OCI-LY7 (cell line): ENCODE measurements around the gene ARV1. TPM values are rescaled to one million over a fixed set of nuclear protein-coding genes. Genes with fewer than 3 reads are reported as not detected.
"Not testable (repeated sequence)": the region's sequence is repeated elsewhere in the genome, so short reads cannot be mapped to it uniquely, and the experiment has no call there.

Experiments used
- BruUV-seq: library from RNA; stranded (reverse); fragments of 400-500 nt; replicated peaks from 2 replicates; lab custom pipeline; 2021; lab: Mats Ljungman, UMichigan
- CTCF ChIA-PET: fragments of 300-600 bp; sonication (Branson Sonifier 250); formaldehyde crosslinking; loops from one replicate; lab custom pipeline; 2022; ENCODE audit warnings: antibody characterized with exemption; ENCODE audit not compliant: unreplicated experiment; lab: Charles Lee
- POLR2A ChIA-PET: fragments of 300-600 bp; sonication (Branson Sonifier 250); formaldehyde crosslinking; loops from one replicate; lab custom pipeline; 2022; ENCODE audit warnings: antibody characterized with exemption; lab: Charles Lee
- DNase-seq: peaks from one replicate; pipeline ENCODE4 v3.0.0-alpha.2; 2015; ENCODE audit warnings: low spot score
- H2AFZ ChIP-seq: fragments of 200-600 bp; sonication (generic), shearing (Covaris generic); 2 replicates; pipeline ENCODE4 v1.6.1; 2014; ENCODE audit warnings: mild to moderate bottlenecking, antibody characterized with exemption, low read length, moderate library complexity
- H3K27ac ChIP-seq: fragments of 200-600 bp; sonication (generic); 2 replicates; pipeline ENCODE4 v1.5.1; 2014; ENCODE audit warnings: mixed run types, low read depth, mild to moderate bottlenecking, moderate library complexity, low read length, inconsistent platforms; ENCODE audit not compliant: poor library complexity, severe bottlenecking
- H3K36me3 ChIP-seq: fragments of 200-600 bp; sonication (generic); 2 replicates; pipeline ENCODE4 v1.6.1; 2014; ENCODE audit warnings: mild to moderate bottlenecking, antibody characterized with exemption, low read length, moderate library complexity, mixed read lengths; ENCODE audit not compliant: insufficient read depth
- H3K4me1 ChIP-seq: fragments of 200-600 bp; sonication (generic); 2 replicates; pipeline ENCODE4 v1.5.1; 2014; ENCODE audit warnings: mild to moderate bottlenecking, low read length; ENCODE audit not compliant: insufficient read depth, poor library complexity, severe bottlenecking
- H3K4me2 ChIP-seq: fragments of 200-600 bp; sonication (generic); 2 replicates; pipeline ENCODE4 v1.6.1; 2014; ENCODE audit warnings: mild to moderate bottlenecking, low read length
- H3K4me3 ChIP-seq: fragments of 200-600 bp; sonication (generic); 2 replicates; pipeline ENCODE4 v1.5.1; 2014; ENCODE audit warnings: mild to moderate bottlenecking, low read depth, low read length; ENCODE audit not compliant: poor library complexity, severe bottlenecking
- H3K79me2 ChIP-seq: fragments of 200-600 bp; sonication (generic); 2 replicates; pipeline ENCODE4 v1.6.1; 2016; ENCODE audit warnings: low read depth, mild to moderate bottlenecking, low read length, moderate library complexity, mixed read lengths; ENCODE audit not compliant: insufficient read depth
- H3K9me2 ChIP-seq: fragments of 200-600 bp; sonication (generic); 2 replicates; pipeline ENCODE4 v1.6.1; 2016; ENCODE audit warnings: mild to moderate bottlenecking, low read length, mixed read lengths; ENCODE audit not compliant: insufficient read depth
- H3K9me3 ChIP-seq: fragments of 200-600 bp; sonication (generic); 2 replicates; pipeline ENCODE4 v1.6.1; 2014; ENCODE audit warnings: mild to moderate bottlenecking, mixed run types, low read length, mixed read lengths
- H4K20me1 ChIP-seq: fragments of 200-600 bp; sonication (generic); 2 replicates; pipeline ENCODE4 v1.6.1; 2014; ENCODE audit warnings: mild to moderate bottlenecking, antibody characterized with exemption, low read length, moderate library complexity, mixed read lengths; ENCODE audit not compliant: insufficient read depth
- CTCF ChIP-seq: fragments of 200-600 bp; sonication (generic); conservative IDR thresholded peaks from 2 replicates; pipeline ENCODE4 v1.5.1; 2014; ENCODE audit warnings: mild to moderate bottlenecking, antibody characterized with exemption, low read length, moderate library complexity, mixed read lengths
- EZH2phosphoT487 ChIP-seq: fragments of 200-600 bp; sonication (generic); IDR thresholded peaks from 2 replicates; pipeline ENCODE4 v1.6.1; 2018; ENCODE audit warnings: low read depth, borderline replicate concordance, mild to moderate bottlenecking, mixed run types, antibody characterized with exemption, low read length, moderate library complexity, mixed read lengths
- intact Hi-C: fragments of 100-400 bp; cut with micrococcal nuclease; formaldehyde crosslinking; loops from one replicate; pipeline ENCODE4 v1.10.0; 2022; ENCODE audit not compliant: unreplicated experiment
- total RNA-seq, 2 experiments: library from RNA; depleted of rRNA in 1 of 2; stranded (reverse); fragments of >200 nt in 1 of 2; shearing (Covaris generic) in 1 of 2; gene quantifications; 2 replicates each; pipeline ENCODE4 v1.2.3, GENCODE V29; 2014 to 2022

ARV1 gene
- total RNA-seq, 2 experiments from 2014 or later = 15.1 to 21.2 TPM

DNA sequence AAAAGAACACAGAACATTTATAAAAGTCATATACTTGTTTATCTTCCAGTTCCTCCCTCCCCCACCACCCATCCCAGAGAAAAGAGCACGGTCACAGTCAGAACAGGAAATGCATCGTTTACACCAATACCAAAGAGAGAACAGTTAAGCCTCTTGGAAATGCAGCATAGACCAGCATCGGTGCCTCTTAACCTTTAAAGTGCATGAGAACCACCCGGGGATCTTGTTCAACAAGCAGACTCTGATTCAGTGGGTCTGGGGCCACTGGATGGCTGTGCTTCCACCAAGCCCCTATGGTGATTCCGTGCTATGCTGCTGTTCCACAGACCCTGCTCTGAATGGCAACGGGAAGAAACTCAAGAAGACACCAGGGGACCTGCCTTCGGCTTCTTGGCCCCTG, 41.9 kb downstream of the ARV1 start:
- H3K27ac ChIP-seq = no peak overlapping the region
- TF ChIP-seq EZH2phosphoT487 = no peak
- TF ChIP-seq CTCF = no peak
- no peaks in the 10 kb centered on the region for H4K20me1 ChIP-seq
- intact Hi-C loops = no loop called here
- no peak overlapping the region for H3K4me3 ChIP-seq
- H3K4me2 ChIP-seq = no peak overlapping the region
- no TSS peak for BruUV-seq
- H2AFZ ChIP-seq = no peak overlapping the region
- ChIA-PET POLR2A (no interaction called here), CTCF (no interaction called here)
- no peaks in the 10 kb centered on the region for H3K9me3 ChIP-seq
- H3K4me1 ChIP-seq = no peaks in the 10 kb centered on the region
- no peaks in the 10 kb centered on the region for H3K36me3 ChIP-seq
- no peaks in the 10 kb centered on the region for H3K79me2 ChIP-seq
- H3K9me2 ChIP-seq = no peaks in the 10 kb centered on the region
- no peak for DNase-seq

- ChIA-PET CTCF (no interaction called here), POLR2A (no interaction called here)
- Histone ChIP-seq H3K9me3 (no peaks in the 10 kb centered on the region), H2AFZ (no peak overlapping the region), H3K9me2 (no peaks in the 10 kb centered on the region), H3K27ac (no peak overlapping the region), H3K36me3 (no peaks in the 10 kb centered on the region), H3K4me1 (no peaks in the 10 kb centered on the region), H4K20me1 (no peaks in the 10 kb centered on the region), H3K4me3 (no peak overlapping the region), H3K4me2 (no peak overlapping the region), H3K79me2 (no peaks in the 10 kb centered on the region)
- intact Hi-C loops = no loop called here
- no peak for TF ChIP-seq CTCF
- no peak for TF ChIP-seq EZH2phosphoT487
- BruUV-seq = no TSS peak
- no peak for DNase-seq
These were observed 42.7 kb downstream of the ARV1 start for GRCh38 chr1:231021540-231022031.

DNA sequence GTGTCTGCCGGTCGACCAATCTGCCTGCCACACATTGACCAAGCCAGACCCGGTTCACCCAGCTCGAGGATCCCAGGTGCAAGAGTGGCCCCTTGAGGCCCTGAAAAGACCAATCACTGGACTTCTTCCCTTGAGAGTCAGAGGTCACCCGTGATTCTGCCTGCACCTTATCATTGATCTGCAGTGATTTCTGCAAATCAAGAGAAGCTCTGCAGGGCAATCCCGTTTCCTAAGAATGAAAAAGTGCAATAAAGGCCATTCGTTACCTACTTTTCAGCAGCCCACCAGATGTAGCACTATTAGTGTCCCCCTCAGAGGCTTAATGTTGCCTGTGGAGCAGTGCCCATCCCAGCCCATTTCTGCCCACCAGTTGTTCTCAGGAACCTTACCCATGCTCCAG, 43.6 kb downstream of the ARV1 start:
- intact Hi-C loops = not testable (repeated sequence)

More for the DNA sequence above, 43.6 kb downstream of the ARV1 start:
- H3K4me2 ChIP-seq, H3K9me2 ChIP-seq, POLR2A ChIA-PET, H3K27ac ChIP-seq, CTCF ChIA-PET, H3K4me3 ChIP-seq, BruUV-seq, DNase-seq, H3K4me1 ChIP-seq, H3K9me3 ChIP-seq, H2AFZ ChIP-seq, H3K79me2 ChIP-seq, H4K20me1 ChIP-seq, H3K36me3 ChIP-seq: not testable (repeated sequence)
